ENCODE measurements around the gene CEP76.

Gene CEP76

DNA sequence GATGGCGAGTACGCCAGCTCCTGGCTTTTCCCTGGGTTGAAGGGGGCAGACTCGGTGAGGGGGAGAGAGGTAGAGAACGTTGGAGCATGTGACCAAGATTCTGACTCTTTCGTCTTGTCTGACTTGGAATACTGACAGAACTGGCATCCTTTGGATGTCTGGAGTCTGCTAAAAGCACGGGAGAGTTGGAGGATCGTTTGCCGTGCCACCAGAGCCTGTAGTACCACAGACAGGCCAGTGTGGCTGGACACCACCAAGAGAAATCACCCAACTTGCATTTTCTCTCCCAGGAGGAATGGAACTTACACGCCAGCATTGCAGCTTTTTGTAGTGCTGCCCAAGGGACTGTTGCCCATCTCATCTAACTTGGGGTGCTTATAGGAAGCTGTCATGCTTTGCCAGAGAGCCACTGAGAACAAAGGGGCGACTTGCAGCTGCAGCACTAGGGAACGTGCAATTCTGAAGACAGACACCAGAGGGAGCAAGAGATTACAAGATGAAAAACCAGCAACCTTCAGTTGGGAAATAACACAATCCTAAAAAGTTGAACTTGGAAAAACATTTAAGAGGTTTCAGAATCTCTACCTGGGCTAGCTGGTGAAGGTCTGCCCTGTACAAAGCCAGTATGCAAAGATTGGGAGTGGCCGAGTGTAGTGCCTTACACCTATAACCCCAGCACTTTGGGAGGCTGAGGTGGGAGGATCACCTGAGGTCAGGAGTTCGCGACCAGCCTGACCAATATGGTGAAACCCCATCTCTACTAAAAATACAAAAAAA, 24.4 kb upstream of the CEP76 start:
- peaks cover 10% of the 10 kb centered on the region for H3K4me1 Mint-ChIP-seq (ENCODE audit: low read depth)
- H3K4me3 Mint-ChIP-seq, result no peak overlapping the region
- H3K27ac Mint-ChIP-seq, result no peak overlapping the region
- peaks cover 14% of the 10 kb centered on the region for H3K36me3 Mint-ChIP-seq (ENCODE audit: low read depth)
- H3K9me3 Mint-ChIP-seq, result no peaks in the 10 kb centered on the region
- H3K27me3 Mint-ChIP-seq (ENCODE audit: low read depth), result no peaks in the 10 kb centered on the region

DNA sequence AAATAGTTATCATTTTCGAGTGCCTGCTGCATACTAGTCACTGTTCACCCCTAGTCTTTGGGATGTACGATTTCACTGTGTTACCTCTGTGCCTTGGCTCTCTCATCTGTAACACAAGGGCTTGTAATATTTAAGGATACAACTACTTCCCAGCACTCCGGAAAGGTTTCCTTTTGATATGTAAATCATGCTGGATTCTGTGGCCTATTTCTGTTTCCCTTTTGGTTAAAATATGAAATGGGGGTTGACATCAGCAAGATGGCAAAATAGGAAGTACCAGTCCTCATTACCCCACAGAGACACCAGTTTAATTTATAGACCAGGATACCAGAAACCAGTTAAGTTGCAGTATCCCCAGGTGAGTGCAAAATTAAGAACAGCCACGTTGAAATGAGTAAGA, 23.8 kb upstream of the CEP76 start:
- H3K9me3 Mint-ChIP-seq, result no peaks in the 10 kb centered on the region
- H3K36me3 Mint-ChIP-seq (ENCODE audit: low read depth), result peaks cover 18% of the 10 kb centered on the region
- H3K27me3 Mint-ChIP-seq (ENCODE audit: low read depth), result no peaks in the 10 kb centered on the region
- H3K27ac Mint-ChIP-seq, result no peak overlapping the region
- H3K4me3 Mint-ChIP-seq, result no peak overlapping the region
- peaks cover 12% of the 10 kb centered on the region for H3K4me1 Mint-ChIP-seq (ENCODE audit: low read depth)

DNA sequence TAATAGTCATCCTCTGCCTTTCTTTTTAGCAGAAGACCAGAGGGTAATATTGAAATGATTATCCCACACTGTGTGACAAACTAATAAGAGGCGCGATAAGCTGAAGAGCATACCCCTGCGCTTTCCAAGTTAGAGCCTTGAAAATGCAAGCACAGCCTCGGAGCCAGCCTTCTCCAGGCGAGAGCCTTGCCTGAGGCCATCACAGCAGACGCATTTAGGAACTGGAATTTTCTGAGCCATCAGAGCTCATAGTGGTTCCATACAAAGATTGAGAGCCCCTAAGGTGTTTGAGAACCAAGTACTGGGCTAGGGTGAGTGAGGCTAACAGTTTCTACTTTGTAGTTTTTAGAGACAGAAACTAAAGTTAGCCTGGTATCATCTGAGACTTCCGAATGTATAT, 20.2 kb upstream of the CEP76 start:
- H3K4me3 Mint-ChIP-seq, result no peak overlapping the region
- H3K27me3 Mint-ChIP-seq (ENCODE audit: low read depth), result no peaks in the 10 kb centered on the region
- peaks cover 18% of the 10 kb centered on the region for H3K4me1 Mint-ChIP-seq (ENCODE audit: low read depth)
- H3K9me3 Mint-ChIP-seq, result no peaks in the 10 kb centered on the region
- no peak overlapping the region for H3K27ac Mint-ChIP-seq
- H3K36me3 Mint-ChIP-seq (ENCODE audit: low read depth), result peaks cover 31% of the 10 kb centered on the region

DNA sequence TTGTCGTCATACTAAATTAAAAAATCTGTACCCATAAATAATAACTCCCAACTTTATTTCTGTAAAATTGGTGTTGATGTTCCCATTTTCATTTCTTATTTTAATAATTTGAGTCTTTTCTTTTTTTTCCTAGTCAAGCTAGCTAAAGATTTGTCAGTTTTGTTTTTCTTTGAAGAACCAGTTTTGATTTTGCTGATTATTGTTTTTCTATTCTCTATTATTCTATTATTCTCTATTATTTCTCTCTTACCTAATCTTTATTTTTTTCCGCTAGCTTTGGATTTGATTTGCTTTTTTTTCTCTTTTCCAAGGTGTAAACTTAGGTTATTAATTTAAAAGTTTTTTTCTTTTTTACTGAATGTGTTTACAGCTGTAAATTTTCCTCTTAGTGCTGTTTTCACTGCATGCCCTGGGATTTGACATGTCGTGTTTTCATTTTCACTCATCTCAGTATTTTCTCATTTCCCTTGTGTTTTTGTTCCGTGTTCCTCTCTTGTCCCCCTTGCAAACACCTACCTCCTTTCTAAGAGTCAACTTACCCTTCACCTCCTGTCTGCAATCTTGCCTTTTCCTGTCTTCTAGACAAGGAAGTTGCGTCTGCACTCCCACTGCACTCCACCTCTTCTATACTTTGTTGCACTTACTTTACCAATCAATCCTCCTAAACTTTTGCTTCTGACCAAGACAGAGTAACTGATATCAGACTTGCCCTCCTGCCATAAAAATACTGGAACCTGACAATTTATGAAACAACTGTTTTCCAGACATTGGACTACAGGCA, 19.2 kb upstream of the CEP76 start:
- Mint-ChIP-seq H3K4me3 (peak overlapping the region; percentile 9), H3K27me3 (ENCODE audit: low read depth) (no peaks in the 10 kb centered on the region), H3K36me3 (ENCODE audit: low read depth) (peaks cover 30% of the 10 kb centered on the region), H3K9me3 (no peaks in the 10 kb centered on the region), H3K27ac (peak overlapping the region; percentile 34), H3K4me1 (ENCODE audit: low read depth) (peaks cover 13% of the 10 kb centered on the region)

DNA sequence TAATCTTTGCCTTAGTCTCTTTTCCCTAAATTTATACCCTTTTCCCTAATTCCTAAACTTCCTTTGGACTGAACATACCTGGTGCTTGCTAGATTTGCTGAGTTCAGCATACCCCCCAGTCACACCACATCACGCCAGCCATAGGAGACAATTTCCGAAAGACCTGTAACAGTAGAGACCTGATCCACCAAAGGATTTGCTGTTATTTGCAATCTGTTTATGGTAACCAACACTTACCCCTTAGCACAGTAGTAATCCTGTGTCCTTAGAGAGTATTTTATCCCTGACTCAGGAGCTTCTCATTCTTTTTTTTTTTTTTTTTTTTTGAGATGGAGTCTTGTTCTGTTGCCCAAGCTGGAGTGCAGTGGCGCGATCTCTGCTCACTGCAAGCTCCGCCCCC, 8.9 kb upstream of the CEP76 start:
- H3K27ac Mint-ChIP-seq, result no peak overlapping the region
- no peak overlapping the region for H3K4me3 Mint-ChIP-seq
- H3K9me3 Mint-ChIP-seq, result no peaks in the 10 kb centered on the region
- peaks cover 10% of the 10 kb centered on the region for H3K4me1 Mint-ChIP-seq (ENCODE audit: low read depth)
- H3K27me3 Mint-ChIP-seq (ENCODE audit: low read depth), result no peaks in the 10 kb centered on the region
- peaks cover 23% of the 10 kb centered on the region for H3K36me3 Mint-ChIP-seq (ENCODE audit: low read depth)

DNA sequence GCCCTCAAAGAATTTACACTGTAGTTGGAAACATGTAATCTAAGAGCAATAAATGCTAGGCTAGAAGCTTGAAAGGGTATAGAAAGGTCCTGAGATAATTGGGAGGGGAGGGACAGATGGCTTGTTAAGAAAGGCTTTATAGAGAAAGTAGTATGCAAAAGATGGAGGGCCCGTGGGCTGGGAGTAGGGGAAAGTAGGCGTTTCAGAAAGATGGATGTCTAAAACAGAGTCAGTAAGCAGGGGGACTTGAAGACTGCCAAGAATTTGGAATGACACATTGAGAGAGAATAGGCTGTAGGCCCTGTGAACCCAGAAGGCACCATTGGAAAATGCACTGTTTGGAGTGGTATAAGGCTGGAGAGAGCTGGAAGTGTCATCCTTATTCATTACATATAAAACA, 1.1 kb upstream of the CEP76 start:
- peaks cover 28% of the 10 kb centered on the region for H3K36me3 Mint-ChIP-seq (ENCODE audit: low read depth)
- H3K9me3 Mint-ChIP-seq, result no peaks in the 10 kb centered on the region
- H3K27ac Mint-ChIP-seq, result peak overlapping the region; percentile 97
- no peaks in the 10 kb centered on the region for H3K27me3 Mint-ChIP-seq (ENCODE audit: low read depth)
- peak overlapping the region; percentile 95 for H3K4me3 Mint-ChIP-seq
- H3K4me1 Mint-ChIP-seq (ENCODE audit: low read depth), result peaks cover 42% of the 10 kb centered on the region

DNA sequence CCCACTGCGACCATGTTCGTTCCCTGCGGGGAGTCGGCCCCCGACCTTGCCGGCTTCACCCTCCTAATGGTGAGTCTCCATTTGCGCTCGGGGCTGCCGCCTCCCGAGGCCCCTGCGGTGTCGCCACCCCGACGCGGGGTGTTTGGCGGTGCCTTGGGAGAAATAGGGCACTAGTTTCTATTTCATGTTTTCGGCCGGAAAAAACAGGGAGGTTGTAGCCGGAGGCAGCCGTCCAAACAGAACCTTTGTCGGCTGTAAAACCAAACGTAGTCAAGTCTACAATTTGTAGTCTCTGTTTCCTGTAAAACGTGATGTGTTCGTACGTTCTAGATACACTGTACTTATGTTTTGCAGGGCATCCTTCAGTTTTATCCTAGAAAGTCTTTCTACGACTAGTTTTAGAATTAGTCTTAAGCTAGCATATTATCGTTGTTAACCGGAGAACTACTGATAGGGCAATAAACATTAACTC, 609 bp upstream of the CEP76 start:
- no peaks in the 10 kb centered on the region for H3K9me3 Mint-ChIP-seq
- H3K4me1 Mint-ChIP-seq (ENCODE audit: low read depth), result peaks cover 44% of the 10 kb centered on the region
- no peaks in the 10 kb centered on the region for H3K27me3 Mint-ChIP-seq (ENCODE audit: low read depth)
- H3K27ac Mint-ChIP-seq, result peak overlapping the region; percentile 97
- peak overlapping the region; percentile 95 for H3K4me3 Mint-ChIP-seq
- H3K36me3 Mint-ChIP-seq (ENCODE audit: low read depth), result peaks cover 29% of the 10 kb centered on the region

DNA sequence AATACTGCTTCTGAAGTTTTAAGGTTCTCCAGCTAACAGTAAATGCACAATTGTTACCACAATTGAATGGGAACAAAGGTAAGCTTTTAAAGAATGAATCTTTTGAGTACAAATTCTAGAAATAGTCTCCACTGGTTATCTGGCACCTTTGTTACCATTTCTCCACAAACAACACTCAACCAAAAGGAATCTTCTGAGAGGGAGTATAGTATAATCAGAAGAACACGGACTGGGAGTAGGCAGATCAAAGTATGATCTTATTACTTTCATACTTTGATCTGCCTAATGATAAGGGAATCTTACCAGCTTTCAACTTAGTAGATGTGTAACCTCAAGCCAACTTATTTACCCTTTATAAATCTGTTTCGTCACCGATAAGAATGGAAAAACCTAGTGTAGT, 1.4 kb downstream of the CEP76 start:
- H3K27me3 Mint-ChIP-seq (ENCODE audit: low read depth), result no peaks in the 10 kb centered on the region
- peak overlapping the region; percentile 95 for H3K4me3 Mint-ChIP-seq
- no peaks in the 10 kb centered on the region for H3K9me3 Mint-ChIP-seq
- H3K4me1 Mint-ChIP-seq (ENCODE audit: low read depth), result peaks cover 38% of the 10 kb centered on the region
- peak overlapping the region; percentile 97 for H3K27ac Mint-ChIP-seq
- H3K36me3 Mint-ChIP-seq (ENCODE audit: low read depth), result peaks cover 26% of the 10 kb centered on the region

DNA sequence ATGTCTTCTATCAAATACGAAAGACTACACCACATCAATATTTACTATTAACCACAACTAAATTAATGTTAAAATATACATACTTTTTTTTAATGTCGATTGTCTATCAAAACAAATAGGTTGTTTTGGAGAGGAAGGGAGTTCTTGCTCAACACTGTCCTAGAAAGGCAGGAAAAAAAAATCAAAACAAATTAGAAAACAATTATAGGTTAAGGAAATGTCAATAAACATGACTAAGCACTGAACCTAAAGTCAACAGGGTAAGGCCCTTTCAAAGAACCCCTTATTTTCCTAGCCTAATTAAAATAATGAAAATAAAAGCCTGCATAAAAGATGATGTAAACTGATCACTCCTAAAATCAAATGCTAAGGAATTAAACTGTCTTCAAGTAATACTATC, 2.8 kb downstream of the CEP76 start:
- no peaks in the 10 kb centered on the region for H3K27me3 Mint-ChIP-seq (ENCODE audit: low read depth)
- no peak overlapping the region for H3K27ac Mint-ChIP-seq
- H3K4me3 Mint-ChIP-seq, result no peak overlapping the region
- H3K9me3 Mint-ChIP-seq, result no peaks in the 10 kb centered on the region
- peaks cover 26% of the 10 kb centered on the region for H3K36me3 Mint-ChIP-seq (ENCODE audit: low read depth)
- peaks cover 29% of the 10 kb centered on the region for H3K4me1 Mint-ChIP-seq (ENCODE audit: low read depth)

DNA sequence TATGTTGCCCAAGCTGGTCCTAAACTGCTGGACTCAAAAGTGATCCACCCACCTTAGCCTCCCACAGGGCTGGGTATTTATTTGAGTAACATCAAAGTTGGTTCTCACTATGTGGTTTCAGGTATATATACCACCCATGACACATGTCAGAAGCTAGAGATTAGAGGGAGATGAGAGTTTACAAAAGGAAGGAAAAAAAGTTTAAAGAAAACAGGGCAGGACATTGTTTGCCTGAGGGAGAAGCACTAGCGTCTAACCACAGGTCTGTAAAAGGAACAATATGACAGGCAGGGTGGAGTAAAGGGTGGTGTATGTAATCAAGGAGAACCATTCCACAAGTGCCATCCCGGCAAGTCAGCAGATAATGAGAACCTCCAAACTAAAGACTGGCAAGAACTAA, 8.5 kb downstream of the CEP76 start:
- Mint-ChIP-seq H3K27ac (no peak overlapping the region), H3K4me1 (ENCODE audit: low read depth) (peaks cover 24% of the 10 kb centered on the region)

DNA sequence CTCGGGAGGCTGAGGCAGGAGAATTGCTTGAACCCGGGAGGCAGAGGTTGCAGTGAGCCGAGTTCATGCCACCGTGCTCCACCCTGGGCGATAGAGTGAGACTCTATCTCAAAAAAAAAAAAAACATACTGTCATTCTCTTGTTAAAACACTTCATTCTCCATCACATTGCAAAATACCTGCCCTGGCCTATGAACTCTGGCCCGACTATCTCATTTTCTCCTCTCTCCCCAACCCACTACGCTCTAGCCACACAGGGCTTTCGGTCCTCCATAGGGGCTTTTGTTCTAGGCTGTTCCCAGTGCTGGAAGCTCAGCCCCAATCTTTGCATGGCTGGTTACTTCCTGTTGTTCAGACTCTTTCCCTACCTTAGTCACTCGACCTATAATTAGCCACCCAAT, 10.3 kb downstream of the CEP76 start:
- Mint-ChIP-seq H3K4me1 (ENCODE audit: low read depth) (peaks cover 22% of the 10 kb centered on the region), H3K27ac (peak overlapping the region; percentile 8), H3K9me3 (no peaks in the 10 kb centered on the region), H3K36me3 (ENCODE audit: low read depth) (peaks cover 21% of the 10 kb centered on the region), H3K27me3 (ENCODE audit: low read depth) (no peaks in the 10 kb centered on the region), H3K4me3 (no peak overlapping the region)

More for the DNA sequence above, 8.5 kb downstream of the CEP76 start:
- Mint-ChIP-seq H3K4me3 (no peak overlapping the region), H3K9me3 (no peaks in the 10 kb centered on the region), H3K36me3 (ENCODE audit: low read depth) (peaks cover 23% of the 10 kb centered on the region), H3K27me3 (ENCODE audit: low read depth) (no peaks in the 10 kb centered on the region)

DNA sequence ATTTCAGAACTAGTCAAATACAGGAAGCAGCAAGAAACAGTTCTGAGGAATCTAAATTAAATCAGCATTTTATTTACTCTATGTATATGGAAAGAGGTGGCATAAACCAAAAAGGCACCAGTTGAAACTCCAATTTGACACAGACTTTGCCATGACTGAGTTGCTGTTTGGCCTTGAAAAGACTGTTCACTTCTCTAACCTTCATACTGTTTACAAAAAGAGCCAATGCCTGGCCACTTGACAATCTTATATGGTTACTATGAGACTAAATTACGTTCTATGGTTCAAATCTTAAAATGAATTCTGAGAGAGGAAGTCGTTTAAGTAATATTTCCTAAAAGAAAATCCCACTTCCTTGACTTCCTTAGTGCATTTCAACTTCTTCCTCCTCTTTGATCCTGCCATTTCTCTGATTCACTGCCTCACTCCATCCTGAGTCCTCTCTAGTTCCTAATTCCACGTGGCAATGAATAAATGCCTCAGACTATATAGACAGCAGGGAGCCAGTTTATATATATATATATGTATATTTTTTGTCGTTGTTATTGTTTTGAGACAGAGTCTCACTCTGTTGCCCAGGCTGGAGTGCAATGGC, 13.2 kb downstream of the CEP76 start:
- Mint-ChIP-seq H3K4me3 (no peak overlapping the region), H3K4me1 (ENCODE audit: low read depth) (peaks cover 22% of the 10 kb centered on the region), H3K27me3 (ENCODE audit: low read depth) (no peaks in the 10 kb centered on the region), H3K9me3 (no peaks in the 10 kb centered on the region), H3K27ac (no peak overlapping the region), H3K36me3 (ENCODE audit: low read depth) (peaks cover 17% of the 10 kb centered on the region)

DNA sequence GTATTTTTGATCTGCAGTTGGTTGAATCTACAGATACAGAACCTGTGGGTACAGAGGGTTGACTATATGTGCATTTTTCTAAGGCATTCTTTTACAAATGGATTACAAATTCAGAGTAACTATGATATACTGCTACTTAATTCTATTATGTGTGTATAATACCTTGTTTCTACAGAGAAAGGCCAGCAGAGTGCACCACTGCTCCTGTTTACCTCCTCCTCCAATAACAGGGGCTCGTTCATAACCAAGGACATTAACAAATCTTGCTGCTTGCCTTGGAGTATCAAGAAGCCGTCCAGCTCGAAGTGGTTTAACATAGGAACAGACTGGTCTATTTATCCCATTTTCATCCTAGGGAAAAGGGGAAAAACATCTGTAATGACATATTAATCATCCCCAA, 16.4 kb downstream of the CEP76 start:
- peaks cover 9% of the 10 kb centered on the region for H3K36me3 Mint-ChIP-seq (ENCODE audit: low read depth)
- peaks cover 6% of the 10 kb centered on the region for H3K4me1 Mint-ChIP-seq (ENCODE audit: low read depth)
- H3K27me3 Mint-ChIP-seq (ENCODE audit: low read depth), result no peaks in the 10 kb centered on the region
- H3K4me3 Mint-ChIP-seq, result no peak overlapping the region
- H3K27ac Mint-ChIP-seq, result no peak overlapping the region
- H3K9me3 Mint-ChIP-seq, result no peaks in the 10 kb centered on the region

DNA sequence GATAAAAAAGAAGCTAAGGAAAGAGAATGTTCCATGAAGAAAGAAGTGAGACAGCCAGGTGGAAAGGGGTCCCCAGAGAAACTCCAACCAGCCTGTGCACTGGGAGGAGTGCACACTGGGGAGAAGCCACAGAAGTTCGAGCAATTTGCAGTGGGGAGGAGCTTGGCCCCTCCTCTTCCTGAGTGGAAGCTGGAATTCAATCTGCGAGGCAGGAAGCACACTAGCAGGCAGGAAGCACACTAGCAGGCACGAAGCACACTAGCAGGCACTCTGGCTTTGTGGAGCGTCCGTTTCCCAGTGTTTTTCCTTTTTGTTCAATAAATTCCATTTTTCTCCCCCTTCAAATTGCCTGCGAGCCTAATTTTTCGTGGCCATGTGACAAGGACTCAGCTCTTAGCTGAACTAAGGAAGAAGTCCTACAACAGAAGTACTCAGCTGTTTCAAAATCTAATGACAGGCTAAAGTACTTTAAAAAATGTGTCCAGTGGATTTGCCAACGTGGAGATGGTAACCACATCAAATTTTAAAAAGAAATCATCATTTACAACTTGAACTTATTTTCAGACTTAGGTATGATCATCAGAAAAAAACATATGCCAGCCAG, 23.2 kb downstream of the CEP76 start:
- H3K9me3 Mint-ChIP-seq, result no peaks in the 10 kb centered on the region
- H3K36me3 Mint-ChIP-seq (ENCODE audit: low read depth), result peaks cover 9% of the 10 kb centered on the region
- no peak overlapping the region for H3K4me3 Mint-ChIP-seq
- no peaks in the 10 kb centered on the region for H3K27me3 Mint-ChIP-seq (ENCODE audit: low read depth)
- peak overlapping the region; percentile 56 for H3K27ac Mint-ChIP-seq
- peaks cover 10% of the 10 kb centered on the region for H3K4me1 Mint-ChIP-seq (ENCODE audit: low read depth)

Data from T-helper 1 cell treated with Interleukin-12 subunit alpha and Interleukin-12 subunit beta and Interleukin-4 antibody, amounts not matched to agents 30 μg/mL and 1 μg/mL, for 36 hours (primary cell).